GM23248 (cell line): Measurements from ENCODE around the gene GAMT. TPM values are rescaled to one million over a fixed set of nuclear protein-coding genes. Genes with fewer than 3 reads are reported as not detected.
"Not testable (repeated sequence)": the region's sequence is repeated elsewhere in the genome, so short reads cannot be mapped to it uniquely, and the experiment has no call there.

Experiments
- DNase-seq: peaks from one replicate; pipeline ENCODE4 v3.0.0-alpha.2; 2015
- H2AFZ ChIP-seq: fragments of 200-600 bp; sonication (generic); 2 replicates; pipeline ENCODE4 v1.6.1; 2016; ENCODE audit warnings: antibody characterized with exemption
- H3F3A ChIP-seq: fragments of 200-600 bp; sonication (generic); 2 replicates; pipeline ENCODE4 v1.6.1; 2016; ENCODE audit warnings: mild to moderate bottlenecking, antibody characterized with exemption, mixed run types; ENCODE audit not compliant: insufficient read depth
- H3K27ac ChIP-seq: fragments of 200-600 bp; sonication (generic); 2 replicates; pipeline ENCODE4 v1.5.1; 2016; ENCODE audit warnings: mild to moderate bottlenecking
- H3K27me3 ChIP-seq: fragments of 200-600 bp; sonication (generic); replicated peaks from 2 replicates; pipeline ENCODE4 v1.6.1; 2016; ENCODE audit warnings: mild to moderate bottlenecking; ENCODE audit not compliant: insufficient read depth
- H3K36me3 ChIP-seq: fragments of 200-600 bp; sonication (generic); 2 replicates; pipeline ENCODE4 v1.6.1; 2016; ENCODE audit warnings: low read depth, mild to moderate bottlenecking
- H3K4me1 ChIP-seq: fragments of 200-600 bp; sonication (generic); 2 replicates; pipeline ENCODE4 v1.6.1; 2016; ENCODE audit warnings: mild to moderate bottlenecking; ENCODE audit not compliant: insufficient read depth
- H3K4me2 ChIP-seq: fragments of 200-600 bp; sonication (generic); one replicate; pipeline ENCODE4 v1.6.1; 2016; ENCODE audit warnings: mild to moderate bottlenecking; ENCODE audit not compliant: unreplicated experiment
- H3K4me3 ChIP-seq: fragments of 200-600 bp; sonication (generic); 2 replicates; pipeline ENCODE4 v1.5.1; 2016; ENCODE audit warnings: mild to moderate bottlenecking
- H3K79me2 ChIP-seq: fragments of 200-600 bp; sonication (generic); 2 replicates; pipeline ENCODE4 v1.6.1; 2016; ENCODE audit warnings: mild to moderate bottlenecking; ENCODE audit not compliant: insufficient read depth
- H3K9ac ChIP-seq: fragments of 200-600 bp; sonication (generic); 2 replicates; pipeline ENCODE4 v1.6.1; 2016; ENCODE audit warnings: mild to moderate bottlenecking
- H3K9me2 ChIP-seq: fragments of 200-600 bp; sonication (generic); 2 replicates; pipeline ENCODE4 v1.6.1; 2016; ENCODE audit warnings: mixed run types, mild to moderate bottlenecking, moderate library complexity; ENCODE audit not compliant: insufficient read depth
- H3K9me3 ChIP-seq: fragments of 200-600 bp; sonication (generic); one replicate; pipeline ENCODE4 v1.6.1; 2017; ENCODE audit warnings: low read depth
- H4K20me1 ChIP-seq: fragments of 200-600 bp; sonication (generic); 2 replicates; pipeline ENCODE4 v1.6.0; 2016; ENCODE audit not compliant: insufficient read depth
- EZH2 ChIP-seq: fragments of 200-600 bp; sonication (generic); IDR thresholded peaks from 2 replicates; pipeline ENCODE4 v1.6.1; 2018; ENCODE audit warnings: antibody characterized with exemption, mild to moderate bottlenecking; ENCODE audit not compliant: insufficient read depth, poor library complexity, severe bottlenecking
- EZH2phosphoT487 ChIP-seq: fragments of 200-600 bp; sonication (generic); IDR thresholded peaks from 2 replicates; pipeline ENCODE4 v1.6.1; 2018; ENCODE audit warnings: antibody characterized with exemption, moderate library complexity, mild to moderate bottlenecking, low read depth; ENCODE audit not compliant: insufficient read depth
- WGBS, 2 experiments: methylation state at CpG; one replicate each; pipeline ENCODE4 v1.1.6; 2015 to 2017; ENCODE audit warnings: low lambda C conversion rate in 2 of 2, low coverage in 1 of 2; ENCODE audit errors: missing lambda C conversion rate in 2 of 2; 5-methylcytosine and 5-hydroxymethylcytosine counted together
- in situ Hi-C: fragments of 300-500 bp; cut with MboI; formaldehyde crosslinking; loops from 2 replicates; pipeline ENCODE4 v1.15.0; 2020
- polyA plus RNA-seq: library from polyadenylated mRNA; unstranded; fragments of >200 nt; fragmentation: Nextera tagmentation; extraction: Ambion mirVana; gene quantifications from 2 replicates; pipeline ENCODE4 v1.2.1, GENCODE V29; 2016
- total RNA-seq: library from RNA; depleted of rRNA; stranded (reverse); fragments of >200 nt; shearing (Covaris generic); gene quantifications from 2 replicates; pipeline ENCODE4 v1.2.3, GENCODE V29; 2014

Gene GAMT
- total and polyA plus RNA-seq, 2 experiments from 2014 or later = 43.1 to 43.7 TPM

GRCh38 chr19:1441677-1442438, 40.5 kb upstream of the GAMT start:
- peaks cover 37% of the 10 kb centered on the region for H3K79me2 ChIP-seq
- no peaks in the 10 kb centered on the region for H3K9me2 ChIP-seq
- 0 out of 2 replicates have a peak, but pooled peaks cover 5% of the 10 kb centered on the region for H3K4me1 ChIP-seq
- H4K20me1 ChIP-seq = peaks cover 10% of the 10 kb centered on the region; the same call in 1 of the 2 replicates
- no peak for TF ChIP-seq EZH2phosphoT487
- TF ChIP-seq EZH2 = no peak
- DNase-seq = no peak
- no peak overlapping the region for H2AFZ ChIP-seq
- in situ Hi-C loops = no loop called here
- H3K36me3 ChIP-seq = peaks cover 28% of the 10 kb centered on the region; the same call in 1 of the 2 replicates
- H3K4me2 ChIP-seq = no peak overlapping the region
- H3K27ac ChIP-seq = no peak overlapping the region
- H3K9me3 ChIP-seq = no peaks in the 10 kb centered on the region
- H3K9ac ChIP-seq = no peak overlapping the region
- H3K27me3 ChIP-seq = peaks cover 4% of the 10 kb centered on the region; the same call in 1 of the 2 replicates
- peaks cover 45% of the 10 kb centered on the region for H3F3A ChIP-seq
- WGBS, 2 experiments = 91 to 92% methylated on average over 25 of the region's 25 CpGs
- H3K4me3 ChIP-seq = no peak overlapping the region

GRCh38 chr19:1441022-1441426, 39.7 kb upstream of the GAMT start:
- no peak overlapping the region for H2AFZ ChIP-seq
- in situ Hi-C loops = no loop called here
- H3K4me3 ChIP-seq = no peak overlapping the region

GRCh38 chr19:1440418-1440801, 39.1 kb upstream of the GAMT start:
- Histone ChIP-seq H3K4me2 (no peak overlapping the region), H3F3A (peaks cover 50% of the 10 kb centered on the region), H3K79me2 (peaks cover 45% of the 10 kb centered on the region), H3K9me2 (no peaks in the 10 kb centered on the region), H3K27ac (no peak overlapping the region), H4K20me1 (peaks cover 10% of the 10 kb centered on the region; the same call in 1 of the 2 replicates), H3K9me3 (no peaks in the 10 kb centered on the region), H3K27me3 (no peaks in the 10 kb centered on the region), H2AFZ (no peak overlapping the region), H3K36me3 (peaks cover 32% of the 10 kb centered on the region), H3K4me3 (no peak overlapping the region), H3K9ac (peak overlapping the region; percentile 99; the same call in 1 of the 2 replicates), H3K4me1 (0 out of 2 replicates have a peak, but pooled peaks cover 5% of the 10 kb centered on the region)
- no peak for TF ChIP-seq EZH2
- no peak for TF ChIP-seq EZH2phosphoT487
- 83 to 89% methylated on average over 15 of the region's 15 CpGs for WGBS, 2 experiments
- in situ Hi-C loops = no loop called here
- DNase-seq = no peak

More at GRCh38 chr19:1441022-1441426, 39.7 kb upstream of the GAMT start:
- Histone ChIP-seq H3K9me3 (no peaks in the 10 kb centered on the region), H3K79me2 (peaks cover 39% of the 10 kb centered on the region), H3K4me1 (0 out of 2 replicates have a peak, but pooled peaks cover 5% of the 10 kb centered on the region), H3F3A (peaks cover 45% of the 10 kb centered on the region), H3K4me2 (no peak overlapping the region), H3K27ac (no peak overlapping the region), H4K20me1 (peaks cover 10% of the 10 kb centered on the region; the same call in 1 of the 2 replicates), H3K9ac (no peak overlapping the region), H3K36me3 (peaks cover 28% of the 10 kb centered on the region; the same call in 1 of the 2 replicates), H3K27me3 (no peaks in the 10 kb centered on the region), H3K9me2 (no peaks in the 10 kb centered on the region)
- WGBS, 2 experiments = 92 to 93% methylated on average over 9 of the region's 9 CpGs
- TF ChIP-seq EZH2 = no peak
- no peak for TF ChIP-seq EZH2phosphoT487
- no peak for DNase-seq

- Histone ChIP-seq H3K4me3 (peak overlapping the region; percentile 97), H3K36me3 (peaks cover 38% of the 10 kb centered on the region), H3K4me2 (peak overlapping the region; percentile 86), H3F3A (peaks cover 53% of the 10 kb centered on the region), H3K9ac (peak overlapping the region; percentile 99), H3K79me2 (peaks cover 46% of the 10 kb centered on the region)
- H4K20me1 ChIP-seq, H2AFZ ChIP-seq, H3K9me2 ChIP-seq, H3K4me1 ChIP-seq, H3K27ac ChIP-seq, in situ Hi-C loops, H3K27me3 ChIP-seq, H3K9me3 ChIP-seq: not testable (repeated sequence)
- 82% methylated on average over 51 to 57 of the region's 57 CpGs for WGBS, 2 experiments
- peak; percentile 50 for DNase-seq
Measured at GRCh38 chr19:1439525-1440417, 38.4 kb upstream of the GAMT start.
